GM12864 (cell line): ENCODE measurements around the gene APOOL.

Experiments
- DNase-seq: peaks from one replicate; pipeline ENCODE4 v3.0.0-alpha.2; 2011; ENCODE audit warnings: low read depth
- H3K4me3 ChIP-seq: 2 replicates; pipeline ENCODE4 v1.5.1; 2011; ENCODE audit warnings: mild to moderate bottlenecking, low read depth, low read length, control low read depth
- TF ChIP-seq, protein P1 (sequence below): IDR thresholded peaks from 2 replicates; pipeline ENCODE4 v1.5.1; 2011; ENCODE audit warnings: low read depth, mild to moderate bottlenecking, moderate library complexity, low read length, control low read depth, inconsistent platforms; ENCODE audit errors: missing control alignments

Gene APOOL

DNA sequence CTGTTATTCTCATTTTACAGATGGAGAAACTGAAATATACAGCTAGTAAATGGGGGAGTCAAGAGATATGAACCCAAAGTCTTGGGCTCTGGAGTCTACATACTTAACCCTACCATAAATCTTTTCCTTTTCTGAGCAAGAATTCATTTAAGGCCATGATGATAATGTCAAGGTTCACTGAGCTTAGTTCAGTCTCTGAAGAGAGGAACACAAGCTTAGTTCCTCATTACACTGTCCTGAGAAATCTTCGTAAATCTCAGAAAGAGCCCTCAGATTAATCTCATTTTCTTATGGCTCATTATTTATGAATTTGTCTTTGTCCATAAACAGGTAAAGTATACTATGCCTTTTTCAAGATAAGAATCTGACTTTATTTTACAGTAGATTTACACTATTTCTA is 135.7 kb downstream of the APOOL start:
- DNase-seq, result no peak
- TF ChIP-seq, protein P1, sequence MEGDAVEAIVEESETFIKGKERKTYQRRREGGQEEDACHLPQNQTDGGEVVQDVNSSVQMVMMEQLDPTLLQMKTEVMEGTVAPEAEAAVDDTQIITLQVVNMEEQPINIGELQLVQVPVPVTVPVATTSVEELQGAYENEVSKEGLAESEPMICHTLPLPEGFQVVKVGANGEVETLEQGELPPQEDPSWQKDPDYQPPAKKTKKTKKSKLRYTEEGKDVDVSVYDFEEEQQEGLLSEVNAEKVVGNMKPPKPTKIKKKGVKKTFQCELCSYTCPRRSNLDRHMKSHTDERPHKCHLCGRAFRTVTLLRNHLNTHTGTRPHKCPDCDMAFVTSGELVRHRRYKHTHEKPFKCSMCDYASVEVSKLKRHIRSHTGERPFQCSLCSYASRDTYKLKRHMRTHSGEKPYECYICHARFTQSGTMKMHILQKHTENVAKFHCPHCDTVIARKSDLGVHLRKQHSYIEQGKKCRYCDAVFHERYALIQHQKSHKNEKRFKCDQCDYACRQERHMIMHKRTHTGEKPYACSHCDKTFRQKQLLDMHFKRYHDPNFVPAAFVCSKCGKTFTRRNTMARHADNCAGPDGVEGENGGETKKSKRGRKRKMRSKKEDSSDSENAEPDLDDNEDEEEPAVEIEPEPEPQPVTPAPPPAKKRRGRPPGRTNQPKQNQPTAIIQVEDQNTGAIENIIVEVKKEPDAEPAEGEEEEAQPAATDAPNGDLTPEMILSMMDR, result no peak
- H3K4me3 ChIP-seq, result no peak overlapping the region

DNA sequence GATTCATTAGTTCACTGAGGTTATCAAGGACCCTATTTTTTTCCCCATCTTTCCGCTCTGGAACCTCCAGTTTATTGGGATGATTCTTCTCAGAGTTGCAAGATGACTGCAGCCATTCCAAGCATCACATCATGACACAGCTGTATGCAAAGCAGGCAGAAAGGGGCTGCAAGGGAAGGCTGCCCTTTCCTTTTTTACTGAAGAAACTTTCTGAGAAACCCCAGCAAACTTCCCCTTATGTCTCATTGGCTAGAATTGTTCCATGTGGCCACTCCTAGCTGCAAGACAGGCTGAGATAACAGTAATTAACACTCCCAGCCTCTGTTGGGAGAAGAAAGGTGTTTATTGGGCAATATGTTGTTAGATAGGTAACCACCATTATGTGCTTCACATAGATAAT is 137.3 kb downstream of the APOOL start:
- no peak overlapping the region for H3K4me3 ChIP-seq
- TF ChIP-seq, protein P1, result no peak
- DNase-seq, result no peak
